ENCODE data around the gene SLC1A7. TPM values are rescaled to one million over a fixed set of nuclear protein-coding genes. Genes with fewer than 3 reads are reported as not detected.
A peak's percentile ranks its signal among the peaks of the same experiment; 100 is the strongest.

Gene SLC1A7
- total and polyA plus RNA-seq, 2 experiments from 2014 or later = not detected

DNA sequence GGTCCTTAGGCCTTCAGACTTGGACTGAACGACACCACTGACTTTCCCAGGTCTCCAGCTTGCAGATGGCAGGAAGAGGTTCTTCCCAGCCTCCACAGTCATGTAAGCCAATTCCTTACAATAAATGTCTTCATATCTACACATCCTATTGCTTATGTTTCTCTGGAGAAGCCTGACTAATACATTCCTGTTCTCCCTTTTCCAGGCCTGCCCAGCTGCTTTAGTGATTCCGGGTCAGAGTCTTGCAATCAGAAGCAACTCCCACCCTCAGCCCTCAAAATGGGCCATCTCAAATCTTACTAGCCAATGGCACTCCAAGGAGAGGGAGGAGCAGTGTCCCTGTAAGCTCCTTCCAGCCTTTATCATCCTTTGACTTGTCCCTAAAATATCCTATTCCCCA, 37.8 kb upstream of the SLC1A7 start:
- Histone ChIP-seq H3K4me1 (ENCODE audit: low read depth) (no peaks in the 10 kb centered on the region), H3K4me3 (no peak overlapping the region), H3K36me3 (no peaks in the 10 kb centered on the region), H3K27me3 (no peaks in the 10 kb centered on the region), H3K9me3 (ENCODE audit: low read depth) (no peaks in the 10 kb centered on the region), H3K27ac (no peak overlapping the region)
- DNase-seq (ENCODE audit: low read depth in 1 of 2, low spot score in 1 of 2) = peak in 1 of 2 donors; percentile 60
- TF ChIP-seq, protein P1, sequence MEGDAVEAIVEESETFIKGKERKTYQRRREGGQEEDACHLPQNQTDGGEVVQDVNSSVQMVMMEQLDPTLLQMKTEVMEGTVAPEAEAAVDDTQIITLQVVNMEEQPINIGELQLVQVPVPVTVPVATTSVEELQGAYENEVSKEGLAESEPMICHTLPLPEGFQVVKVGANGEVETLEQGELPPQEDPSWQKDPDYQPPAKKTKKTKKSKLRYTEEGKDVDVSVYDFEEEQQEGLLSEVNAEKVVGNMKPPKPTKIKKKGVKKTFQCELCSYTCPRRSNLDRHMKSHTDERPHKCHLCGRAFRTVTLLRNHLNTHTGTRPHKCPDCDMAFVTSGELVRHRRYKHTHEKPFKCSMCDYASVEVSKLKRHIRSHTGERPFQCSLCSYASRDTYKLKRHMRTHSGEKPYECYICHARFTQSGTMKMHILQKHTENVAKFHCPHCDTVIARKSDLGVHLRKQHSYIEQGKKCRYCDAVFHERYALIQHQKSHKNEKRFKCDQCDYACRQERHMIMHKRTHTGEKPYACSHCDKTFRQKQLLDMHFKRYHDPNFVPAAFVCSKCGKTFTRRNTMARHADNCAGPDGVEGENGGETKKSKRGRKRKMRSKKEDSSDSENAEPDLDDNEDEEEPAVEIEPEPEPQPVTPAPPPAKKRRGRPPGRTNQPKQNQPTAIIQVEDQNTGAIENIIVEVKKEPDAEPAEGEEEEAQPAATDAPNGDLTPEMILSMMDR (IDR thresholded peaks at IDR 0.05; ENCODE audit: low read depth, low read length) = no peak

DNA sequence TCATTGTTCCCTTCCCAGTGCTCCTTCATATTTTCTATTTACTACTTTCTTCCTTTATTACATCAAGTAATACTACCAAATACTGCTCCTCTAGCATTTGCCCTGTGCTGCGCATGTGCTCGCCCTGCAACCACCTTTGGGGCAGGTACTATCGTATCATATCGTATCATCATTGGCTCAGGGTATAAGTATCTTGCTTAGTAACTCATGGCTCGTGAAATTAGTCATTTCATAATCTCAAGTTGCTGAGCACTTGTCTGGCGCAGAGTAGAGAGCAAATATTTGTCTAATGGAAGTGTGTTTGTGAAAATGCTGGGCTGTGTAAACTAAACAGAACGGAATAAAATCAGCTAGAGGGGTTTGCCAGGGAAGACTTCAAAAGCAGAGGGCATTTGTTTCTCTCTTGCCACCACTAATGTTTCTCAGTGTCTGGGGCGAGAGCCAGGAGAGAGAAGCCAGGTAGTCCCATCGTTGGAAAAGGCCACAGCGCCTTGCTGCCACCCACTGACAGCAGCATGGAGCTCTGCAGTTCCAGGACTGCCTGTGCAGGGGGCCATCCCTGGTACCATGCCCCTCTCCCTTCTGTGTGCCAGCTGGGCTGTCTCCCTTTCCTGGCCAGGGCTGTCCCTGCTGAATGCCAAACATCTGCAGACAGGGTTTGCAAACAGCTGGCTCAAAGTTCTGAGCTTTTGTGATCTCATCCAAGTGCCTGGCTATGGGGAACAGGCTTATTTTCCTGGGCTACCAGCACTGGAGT, 34.2 kb upstream of the SLC1A7 start:
- no peaks in the 10 kb centered on the region for H3K27me3 ChIP-seq
- H3K9me3 ChIP-seq (ENCODE audit: low read depth) = no peaks in the 10 kb centered on the region
- TF ChIP-seq, protein P1 (IDR thresholded peaks at IDR 0.05; ENCODE audit: low read depth, low read length) = peak; percentile 37
- no peaks in the 10 kb centered on the region for H3K4me1 ChIP-seq (ENCODE audit: low read depth)
- no peak overlapping the region for H3K4me3 ChIP-seq
- H3K36me3 ChIP-seq = no peaks in the 10 kb centered on the region
- peak; percentile 41 to 43 for DNase-seq (ENCODE audit: low read depth in 1 of 2, low spot score in 1 of 2)
- H3K27ac ChIP-seq = no peak overlapping the region

DNA sequence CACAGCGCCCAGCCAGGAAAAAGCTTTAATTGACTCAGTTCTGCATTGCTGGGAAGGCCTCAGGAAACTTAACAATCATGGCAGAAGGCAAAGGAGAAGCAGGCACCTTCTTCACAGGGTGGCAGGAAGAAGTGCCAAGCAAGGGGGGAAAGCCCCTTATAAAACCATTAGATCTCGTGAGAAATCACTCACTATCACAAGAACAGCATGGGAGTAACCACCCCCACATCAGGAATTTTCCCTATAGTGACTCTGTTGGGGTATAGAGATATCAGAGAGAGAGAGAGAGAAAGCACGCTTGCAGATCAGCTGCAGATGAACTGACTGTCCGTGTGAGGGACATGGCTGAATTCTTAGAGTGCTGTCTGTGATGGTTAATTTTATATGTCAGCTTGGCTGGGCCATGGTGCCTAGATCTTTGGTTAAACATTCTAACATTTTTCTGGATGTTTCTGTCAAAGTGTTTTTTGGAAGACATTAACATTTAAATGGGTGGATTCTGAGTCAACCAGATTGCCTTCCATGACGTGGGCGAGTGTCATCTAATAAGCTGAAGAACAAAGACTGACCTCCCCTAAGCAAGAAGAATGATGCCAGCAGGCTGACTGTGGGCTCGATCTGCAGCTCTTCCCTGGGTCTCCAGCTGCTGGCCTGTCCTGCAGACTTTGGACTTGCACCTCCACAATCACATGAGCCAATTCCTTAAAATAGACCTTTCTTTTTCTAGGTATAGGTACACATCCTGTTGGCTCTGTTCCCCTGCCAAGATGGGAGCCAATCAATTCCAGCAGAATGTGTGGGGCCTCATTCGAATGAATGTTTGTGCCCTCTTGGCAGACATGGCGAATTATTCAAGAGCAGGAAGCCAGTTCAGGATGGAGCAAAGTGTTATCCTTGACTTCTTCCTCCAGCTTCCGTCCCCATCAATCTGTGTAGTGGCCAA, 32.8 kb upstream of the SLC1A7 start:
- Histone ChIP-seq H3K27me3 (no peaks in the 10 kb centered on the region), H3K27ac (no peak overlapping the region), H3K4me1 (ENCODE audit: low read depth) (no peaks in the 10 kb centered on the region), H3K4me3 (no peak overlapping the region), H3K36me3 (no peaks in the 10 kb centered on the region), H3K9me3 (ENCODE audit: low read depth) (no peaks in the 10 kb centered on the region)
- TF ChIP-seq, protein P1 (IDR thresholded peaks at IDR 0.05; ENCODE audit: low read depth, low read length) = no peak
- peak in 1 of 2 donors; percentile 40 for DNase-seq (ENCODE audit: low read depth in 1 of 2, low spot score in 1 of 2)

DNA sequence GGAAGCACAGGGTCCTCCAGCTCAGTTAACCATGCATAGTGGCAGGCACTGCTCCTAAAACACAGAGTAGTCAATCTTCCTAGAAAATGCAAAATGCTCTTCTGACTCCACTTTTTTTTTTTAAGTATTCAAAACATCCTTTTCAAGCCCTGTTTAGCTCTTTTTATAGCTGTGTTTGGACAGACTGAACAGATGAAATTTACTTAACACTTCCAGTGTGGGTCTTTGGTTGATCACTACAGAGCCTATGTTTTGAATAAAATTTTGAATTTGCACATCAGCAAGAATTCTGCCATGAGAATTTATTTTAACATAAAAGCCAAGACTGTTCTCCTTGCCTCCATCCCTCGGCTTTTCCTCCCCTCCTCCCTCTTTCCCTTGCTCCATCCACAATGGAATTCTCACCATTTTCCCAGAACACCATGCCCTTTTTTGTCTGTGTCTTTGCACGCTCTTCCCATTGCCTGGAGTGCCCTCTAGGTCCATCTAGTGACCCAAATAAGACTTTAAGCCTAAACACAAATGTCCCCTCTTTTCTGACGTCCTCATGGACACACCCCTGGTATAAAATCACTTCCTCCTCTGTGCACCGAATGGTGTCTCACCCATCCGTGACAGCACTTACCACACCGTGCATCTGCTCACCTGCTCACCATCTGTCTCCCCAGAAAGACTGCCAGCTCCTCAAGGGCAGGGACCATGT, 30.1 kb upstream of the SLC1A7 start:
- no peak overlapping the region for H3K4me3 ChIP-seq
- DNase-seq (ENCODE audit: low read depth in 1 of 2, low spot score in 1 of 2) = peak; percentile 24 to 69
- no peak overlapping the region for H3K27ac ChIP-seq
- no peaks in the 10 kb centered on the region for H3K9me3 ChIP-seq (ENCODE audit: low read depth)
- no peaks in the 10 kb centered on the region for H3K27me3 ChIP-seq
- H3K36me3 ChIP-seq = no peaks in the 10 kb centered on the region
- no peaks in the 10 kb centered on the region for H3K4me1 ChIP-seq (ENCODE audit: low read depth)
- TF ChIP-seq, protein P1 (IDR thresholded peaks at IDR 0.05; ENCODE audit: low read depth, low read length) = peak; percentile 45

DNA sequence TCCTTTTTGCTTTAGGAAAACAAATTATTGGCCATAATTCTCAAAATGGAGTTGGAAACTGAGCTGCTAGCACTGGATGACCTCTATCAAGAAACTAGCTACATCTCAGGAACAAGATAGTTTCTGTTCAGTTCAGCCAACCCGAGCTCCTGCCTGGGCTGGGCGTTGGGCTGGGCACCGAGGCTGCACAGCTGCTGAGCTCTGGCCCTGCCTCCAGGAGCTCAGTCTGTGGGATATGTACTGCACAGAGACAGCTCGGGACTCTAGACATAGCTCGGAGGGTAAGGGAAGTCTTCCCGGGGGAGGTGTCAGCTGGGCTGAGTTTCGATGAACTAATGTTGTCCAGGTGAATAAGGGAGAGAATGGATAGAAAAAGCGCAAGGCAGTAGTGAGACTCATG, 24.5 kb upstream of the SLC1A7 start:
- no peak overlapping the region for H3K27ac ChIP-seq
- no peak for DNase-seq (ENCODE audit: low read depth in 1 of 2, low spot score in 1 of 2)
- no peak overlapping the region for H3K4me3 ChIP-seq
- H3K9me3 ChIP-seq (ENCODE audit: low read depth) = no peaks in the 10 kb centered on the region
- no peaks in the 10 kb centered on the region for H3K4me1 ChIP-seq (ENCODE audit: low read depth)
- TF ChIP-seq, protein P1 (IDR thresholded peaks at IDR 0.05; ENCODE audit: low read depth, low read length) = no peak
- H3K27me3 ChIP-seq = no peaks in the 10 kb centered on the region
- no peaks in the 10 kb centered on the region for H3K36me3 ChIP-seq

All from cardiac muscle cell (in vitro differentiated cells and primary cell).